MM.1S (cell line): ENCODE data around the gene RBBP7.

Source experiments
- DNase-seq: peaks from one replicate; pipeline ENCODE4 v3.0.0-alpha.2; 2015
- H2AFZ ChIP-seq: fragments of 300-600 bp; sonication (generic); 2 replicates; pipeline ENCODE4 v1.6.0; 2016; ENCODE audit warnings: antibody characterized with exemption, low read length
- H3F3A ChIP-seq: fragments of 300-600 bp; sonication (generic); 2 replicates; pipeline ENCODE4 v1.6.1; 2016; ENCODE audit warnings: mild to moderate bottlenecking, antibody characterized with exemption, low read length, moderate library complexity, mixed read lengths; ENCODE audit not compliant: insufficient read depth
- H3K27ac ChIP-seq: fragments of 300-600 bp; sonication (generic); 2 replicates; pipeline ENCODE4 v1.5.1; 2016; ENCODE audit warnings: mild to moderate bottlenecking, low read length
- H3K27me3 ChIP-seq: fragments of 300-600 bp; sonication (generic); replicated peaks from 2 replicates; pipeline ENCODE4 v1.6.0; 2016; ENCODE audit warnings: low read length; ENCODE audit not compliant: insufficient read depth
- H3K36me3 ChIP-seq: fragments of 300-600 bp; sonication (generic); replicated peaks from 2 replicates; pipeline ENCODE4 v1.6.1; 2016; ENCODE audit warnings: mild to moderate bottlenecking, low read length, mixed read lengths; ENCODE audit not compliant: insufficient read depth
- H3K4me1 ChIP-seq: fragments of 300-600 bp; sonication (generic); 2 replicates; pipeline ENCODE4 v1.6.1; 2016; ENCODE audit warnings: low read length, mixed read lengths
- H3K4me2 ChIP-seq: fragments of 300-600 bp; sonication (generic); 2 replicates; pipeline ENCODE4 v1.6.0; 2016; ENCODE audit warnings: low read depth, low read length
- H3K4me3 ChIP-seq: fragments of 300-600 bp; sonication (generic); 2 replicates; pipeline ENCODE4 v1.5.1; 2016; ENCODE audit warnings: low read length, mixed read lengths
- H3K79me2 ChIP-seq: fragments of 300-600 bp; sonication (generic); 2 replicates; pipeline ENCODE4 v1.6.1; 2016; ENCODE audit warnings: mixed run types, low read length, mixed read lengths
- H3K9ac ChIP-seq: fragments of 300-600 bp; sonication (generic); 2 replicates; pipeline ENCODE4 v1.6.1; 2016; ENCODE audit warnings: low read length, mixed read lengths
- H3K9me2 ChIP-seq: fragments of 300-600 bp; sonication (generic); replicated peaks from 2 replicates; pipeline ENCODE4 v1.6.1; 2016; ENCODE audit warnings: mild to moderate bottlenecking, low read length, mixed read lengths; ENCODE audit not compliant: insufficient read depth
- H3K9me3 ChIP-seq: fragments of 300-600 bp; sonication (generic); replicated peaks from 2 replicates; pipeline ENCODE4 v1.6.1; 2016; ENCODE audit warnings: mild to moderate bottlenecking, low read length, mixed read lengths; ENCODE audit not compliant: insufficient read depth
- H4K20me1 ChIP-seq: fragments of 300-600 bp; sonication (generic); 2 replicates; pipeline ENCODE4 v1.6.1; 2016; ENCODE audit warnings: mild to moderate bottlenecking, low read length, moderate library complexity, mixed read lengths; ENCODE audit not compliant: insufficient read depth
- CTCF ChIP-seq: fragments of 300-600 bp; sonication (generic); IDR thresholded peaks from 2 replicates; pipeline ENCODE4 v1.5.1; 2016; ENCODE audit warnings: antibody characterized with exemption, low read length, mixed read lengths
- EZH2 ChIP-seq: fragments of 300-600 bp; sonication (generic); optimal IDR thresholded peaks from 2 replicates; pipeline ENCODE3; 2017; ENCODE audit warnings: low read depth, mild to moderate bottlenecking, antibody characterized with exemption, low read length, mixed read lengths
- EZH2phosphoT487 ChIP-seq: fragments of 300-600 bp; sonication (generic); IDR thresholded peaks from 2 replicates; pipeline ENCODE4 v1.6.1; 2018; ENCODE audit warnings: antibody characterized with exemption, low read length

Gene RBBP7

GRCh38 chrX:16883487-16883804 is 13.3 kb upstream of the RBBP7 start:
- Histone ChIP-seq H3K36me3 (no peaks in the 10 kb centered on the region), H3K9me2 (no peaks in the 10 kb centered on the region), H2AFZ (peak overlapping the region; percentile 72; the same call in 1 of the 2 replicates), H3K27me3 (no peaks in the 10 kb centered on the region), H3F3A (peaks cover 8% of the 10 kb centered on the region; the same call in 1 of the 2 replicates), H3K4me3 (no peak overlapping the region), H4K20me1 (no peaks in the 10 kb centered on the region), H3K9ac (no peak overlapping the region), H3K27ac (no peak overlapping the region; the same call in 1 of the 2 replicates), H3K79me2 (no peaks in the 10 kb centered on the region), H3K4me1 (peaks cover 6% of the 10 kb centered on the region), H3K4me2 (peak overlapping the region; percentile 86; the same call in 1 of the 2 replicates), H3K9me3 (no peaks in the 10 kb centered on the region)
- DNase-seq = no peak
- no peak for TF ChIP-seq EZH2phosphoT487
- TF ChIP-seq EZH2 = no peak
- no peak for TF ChIP-seq CTCF

- Histone ChIP-seq H3K4me1 (peaks cover 6% of the 10 kb centered on the region), H3K9ac (peak overlapping the region; percentile 56), H3K4me2 (peak overlapping the region; percentile 86; the same call in 1 of the 2 replicates), H3K27ac (peak overlapping the region; percentile 70), H3K9me3 (no peaks in the 10 kb centered on the region), H3K36me3 (no peaks in the 10 kb centered on the region), H3K4me3 (peak overlapping the region; percentile 57), H4K20me1 (no peaks in the 10 kb centered on the region), H3K79me2 (no peaks in the 10 kb centered on the region), H2AFZ (peak overlapping the region; percentile 72), H3K27me3 (no peaks in the 10 kb centered on the region), H3F3A (peaks cover 8% of the 10 kb centered on the region; the same call in 1 of the 2 replicates), H3K9me2 (no peaks in the 10 kb centered on the region)
- DNase-seq = peak; percentile 74
- TF ChIP-seq CTCF (peak; percentile 63), EZH2 (no peak), EZH2phosphoT487 (no peak)
Measured at GRCh38 chrX:16882702-16883486, 12.7 kb upstream of the RBBP7 start.

GRCh38 chrX:16882169-16882568 is 12.0 kb upstream of the RBBP7 start:
- Histone ChIP-seq H3K4me2 (peak overlapping the region; percentile 86), H3K9ac (peak overlapping the region; percentile 16; the same call in 1 of the 2 replicates), H3K36me3 (no peaks in the 10 kb centered on the region), H4K20me1 (no peaks in the 10 kb centered on the region), H3K4me1 (peaks cover 6% of the 10 kb centered on the region), H3K79me2 (no peaks in the 10 kb centered on the region), H3K27me3 (no peaks in the 10 kb centered on the region), H3K9me2 (no peaks in the 10 kb centered on the region), H3K4me3 (peak overlapping the region; percentile 57), H2AFZ (peak overlapping the region; percentile 83), H3F3A (peaks cover 8% of the 10 kb centered on the region; the same call in 1 of the 2 replicates), H3K27ac (peak overlapping the region; percentile 70; the same call in 1 of the 2 replicates), H3K9me3 (no peaks in the 10 kb centered on the region)
- DNase-seq = peak; percentile 56
- TF ChIP-seq EZH2 = no peak
- no peak for TF ChIP-seq CTCF
- no peak for TF ChIP-seq EZH2phosphoT487
